Mesenchymal stem cell (in vitro differentiated cells and primary cell): ENCODE results near the gene TES.
"Not testable (repeated sequence)": the region's sequence is repeated elsewhere in the genome, so short reads cannot be mapped to it uniquely, and the experiment has no call there.

Experiments
- DNase-seq: peaks from one replicate; pipeline ENCODE4 v3.0.0-alpha.2; 2013
- H2AFZ ChIP-seq: one replicate; pipeline ENCODE4 v1.6.1; 2013; ENCODE audit warnings: low read depth, mild to moderate bottlenecking, control low read depth, inconsistent platforms, low read length, moderate library complexity
- H2AK5ac ChIP-seq: 2 replicates; pipeline ENCODE4 v1.6.1; 2013; ENCODE audit warnings: low read length, moderate library complexity, mild to moderate bottlenecking, inconsistent platforms; ENCODE audit not compliant: severe bottlenecking
- H2BK120ac ChIP-seq: one replicate; pipeline ENCODE4 v1.6.1; 2013; ENCODE audit warnings: low read depth, mild to moderate bottlenecking, inconsistent platforms, low read length, moderate library complexity
- H2BK12ac ChIP-seq, 2 experiments: one replicate each; pipeline ENCODE4 v1.6.1; 2013; ENCODE audit warnings: inconsistent platforms in 2 of 2, low read length in 2 of 2, mild to moderate bottlenecking in 2 of 2, moderate library complexity in 2 of 2, control low read depth in 1 of 2
- H2BK15ac ChIP-seq: one replicate; pipeline ENCODE4 v1.6.1; 2013; ENCODE audit warnings: mild to moderate bottlenecking, low read depth, inconsistent platforms; ENCODE audit not compliant: poor library complexity, severe bottlenecking
- H2BK5ac ChIP-seq: 2 replicates; pipeline ENCODE4 v1.6.1; 2013; ENCODE audit warnings: low read depth, mild to moderate bottlenecking, low read length, control low read depth, inconsistent platforms; ENCODE audit not compliant: poor library complexity, severe bottlenecking
- H3K14ac ChIP-seq, 2 experiments: one replicate each; pipeline ENCODE4 v1.6.1; 2013; ENCODE audit warnings: inconsistent platforms in 2 of 2, low read length in 2 of 2, control low read depth in 1 of 2, mild to moderate bottlenecking in 1 of 2, moderate library complexity in 1 of 2
- H3K18ac ChIP-seq, 2 experiments: one replicate each; pipeline ENCODE4 v1.6.1; 2013; ENCODE audit warnings: inconsistent platforms in 2 of 2, low read length in 2 of 2, control low read depth in 1 of 2, low read depth in 1 of 2, mild to moderate bottlenecking in 1 of 2
- H3K23ac ChIP-seq, 2 experiments: one replicate each; pipeline ENCODE4 v1.6.1; 2013; ENCODE audit warnings: inconsistent platforms in 2 of 2, low read length in 2 of 2, mild to moderate bottlenecking in 2 of 2, moderate library complexity in 2 of 2, control low read depth in 1 of 2
- H3K27ac ChIP-seq: 2 replicates; pipeline ENCODE4 v1.5.1; 2013; ENCODE audit warnings: mild to moderate bottlenecking, moderate library complexity, low read length, control low read depth, inconsistent platforms; ENCODE audit not compliant: poor library complexity, severe bottlenecking
- H3K27me3 ChIP-seq, 2 experiments: 2 replicates each; pipeline versions ENCODE4 v1.6.1 to v1.7.0; 2013; ENCODE audit warnings: low read length in 2 of 2, mild to moderate bottlenecking in 2 of 2, moderate library complexity in 2 of 2, control low read depth in 1 of 2, inconsistent platforms in 1 of 2; ENCODE audit not compliant: control insufficient read depth in 1 of 2, insufficient read depth in 1 of 2
- H3K36me3 ChIP-seq, 2 experiments: 2 replicates each; pipeline versions ENCODE4 v1.6.1 to v1.7.0; 2013; ENCODE audit warnings: low read length in 2 of 2, control low read depth in 1 of 2, inconsistent platforms in 1 of 2, low read depth in 1 of 2, mild to moderate bottlenecking in 1 of 2; ENCODE audit not compliant: insufficient read depth in 2 of 2, control insufficient read depth in 1 of 2
- H3K4ac ChIP-seq, 2 experiments: one replicate each; pipeline ENCODE4 v1.6.1; 2013; ENCODE audit warnings: inconsistent platforms in 2 of 2, low read length in 2 of 2, mild to moderate bottlenecking in 2 of 2, moderate library complexity in 2 of 2, control low read depth in 1 of 2, low read depth in 1 of 2
- H3K4me1 ChIP-seq: 2 replicates; pipeline ENCODE4 v1.6.1; 2013; ENCODE audit warnings: low read depth, low read length, control low read depth; ENCODE audit not compliant: control insufficient read depth, insufficient read depth
- H3K4me2 ChIP-seq: 2 replicates; pipeline ENCODE4 v1.6.1; 2013; ENCODE audit warnings: low read length, mild to moderate bottlenecking, inconsistent platforms; ENCODE audit not compliant: poor library complexity, severe bottlenecking
- H3K4me3 ChIP-seq, 2 experiments: 2 replicates each; pipeline versions ENCODE4 v1.5.1 to v1.7.0; 2013; ENCODE audit warnings: low read length in 2 of 2, mild to moderate bottlenecking in 2 of 2, control low read depth in 1 of 2, low read depth in 1 of 2; ENCODE audit not compliant: insufficient read depth in 1 of 2
- H3K79me1 ChIP-seq: replicated peaks from 2 replicates; pipeline ENCODE4 v1.6.1; 2013; ENCODE audit warnings: mild to moderate bottlenecking, control low read depth, low read length, inconsistent platforms; ENCODE audit not compliant: poor library complexity, severe bottlenecking
- H3K9ac ChIP-seq: 2 replicates; pipeline ENCODE4 v1.7.0; 2013; ENCODE audit warnings: mild to moderate bottlenecking, low read length, moderate library complexity
- H3K9me3 ChIP-seq: 2 replicates; pipeline ENCODE4 v1.7.0; 2013; ENCODE audit warnings: mild to moderate bottlenecking, low read length; ENCODE audit not compliant: control insufficient read depth
- H4K8ac ChIP-seq: one replicate; pipeline ENCODE4 v1.6.1; 2013; ENCODE audit warnings: inconsistent platforms, mild to moderate bottlenecking, low read length, moderate library complexity
- H4K91ac ChIP-seq: one replicate; pipeline ENCODE4 v1.6.1; 2013; ENCODE audit warnings: mild to moderate bottlenecking, low read length, inconsistent platforms
- WGBS: methylation state at CpG from one replicate; pipeline ENCODE4 v1.1.7; 2013; ENCODE audit warnings: mixed read lengths; 5-methylcytosine and 5-hydroxymethylcytosine counted together

Gene TES

DNA sequence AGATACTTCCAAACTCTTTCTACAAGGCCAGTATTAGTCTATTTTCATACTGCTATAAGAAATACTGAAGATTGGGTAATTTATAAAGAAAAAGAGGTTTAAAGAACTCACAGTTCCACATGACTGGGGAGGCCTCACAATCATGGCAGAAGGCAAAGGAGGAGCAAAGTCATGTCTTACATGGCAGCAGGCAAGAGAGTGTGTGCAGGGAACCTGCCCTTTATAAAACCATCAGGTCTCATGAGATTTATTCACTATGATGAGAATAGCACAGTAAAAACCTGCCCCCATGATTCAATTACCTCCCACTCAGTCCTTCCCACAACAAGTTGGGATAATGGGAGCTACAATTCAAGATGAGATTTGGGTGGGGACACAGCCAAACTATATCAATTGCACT lies 85.6 kb downstream of the TES start:
- H3K4me1 ChIP-seq = not testable (repeated sequence)

DNA sequence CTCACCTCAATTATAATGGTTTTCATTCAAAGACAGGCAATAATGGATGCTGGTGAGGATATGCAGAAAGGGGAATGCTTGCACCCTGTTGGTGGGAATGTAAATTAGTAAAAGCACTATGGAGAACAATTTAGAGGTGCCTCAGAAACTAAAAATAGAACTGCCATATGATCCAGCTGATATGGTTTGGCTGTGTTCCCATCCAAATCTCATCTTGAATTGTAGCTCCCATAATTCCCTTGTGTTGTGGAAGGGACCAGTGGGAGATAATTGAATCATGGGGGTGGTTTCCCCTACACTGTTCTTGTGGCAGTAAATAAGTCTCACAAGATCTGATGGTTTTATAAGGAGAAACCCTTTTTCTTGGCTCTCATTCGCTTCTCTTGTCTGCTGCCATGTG lies 87.7 kb downstream of the TES start:
- no peak overlapping the region for H3K14ac ChIP-seq
- WGBS = 100% methylated on average over 1 of the region's 1 CpG

More for the DNA sequence above, 85.6 kb downstream of the TES start:
- not testable (repeated sequence) for H3K9ac ChIP-seq, DNase-seq, H4K91ac ChIP-seq, H2BK15ac ChIP-seq, H2AFZ ChIP-seq, H3K4me3 ChIP-seq, H3K27me3 ChIP-seq, H3K23ac ChIP-seq, H3K79me1 ChIP-seq, H2BK12ac ChIP-seq, H3K27ac ChIP-seq, H2BK120ac ChIP-seq, H2BK5ac ChIP-seq, H4K8ac ChIP-seq, H2AK5ac ChIP-seq, H3K36me3 ChIP-seq, H3K9me3 ChIP-seq, H3K4me2 ChIP-seq, H3K4ac ChIP-seq, H3K18ac ChIP-seq, H3K14ac ChIP-seq

DNA sequence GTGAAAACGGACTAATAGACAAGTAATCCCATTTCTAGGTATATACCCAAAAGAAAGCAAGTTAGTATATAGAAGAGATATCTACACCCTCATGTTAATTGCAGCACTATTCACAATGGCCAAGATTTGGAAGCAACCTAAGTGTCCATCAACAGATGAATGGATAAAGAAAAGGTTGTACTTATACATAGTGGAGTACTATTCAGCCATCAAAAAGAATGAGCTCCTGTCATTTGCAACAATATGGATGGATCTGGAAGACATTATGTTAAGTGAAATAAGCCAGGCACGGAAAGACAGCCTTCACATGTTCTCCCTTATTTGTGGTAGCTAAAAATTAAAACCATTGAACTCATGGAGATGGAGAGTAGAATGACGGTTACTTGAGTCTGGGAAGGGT lies 88.2 kb downstream of the TES start:
- H3K4me3 ChIP-seq = no peak overlapping the region
- no peak overlapping the region for H3K14ac ChIP-seq
- no peak overlapping the region for H3K27ac ChIP-seq
- H4K8ac ChIP-seq = no peak overlapping the region
- H3K9me3 ChIP-seq = no peaks in the 10 kb centered on the region
- H2AFZ ChIP-seq = no peak overlapping the region
- no peak overlapping the region for H2BK5ac ChIP-seq
- no peak overlapping the region for H2AK5ac ChIP-seq
- H4K91ac ChIP-seq = no peak overlapping the region
- no peak overlapping the region for H3K4me2 ChIP-seq
- H3K18ac ChIP-seq = no peak overlapping the region
- no peak overlapping the region for H2BK12ac ChIP-seq
- H3K36me3 ChIP-seq = no peaks in the 10 kb centered on the region
- DNase-seq = no peak
- no peaks in the 10 kb centered on the region for H3K4me1 ChIP-seq
- no peak overlapping the region for H3K4ac ChIP-seq
- peaks cover 4% of the 10 kb centered on the region for H3K79me1 ChIP-seq
- no peak overlapping the region for H3K9ac ChIP-seq
- 100% methylated on average over 2 of the region's 3 CpGs for WGBS
- H2BK120ac ChIP-seq = no peak overlapping the region
- H3K27me3 ChIP-seq = no peaks in the 10 kb centered on the region
- no peak overlapping the region for H3K23ac ChIP-seq
- no peak overlapping the region for H2BK15ac ChIP-seq

More for the DNA sequence above, 87.7 kb downstream of the TES start:
- H3K4me2 ChIP-seq = no peak overlapping the region
- H3K79me1 ChIP-seq = peaks cover 4% of the 10 kb centered on the region
- H3K27ac ChIP-seq = no peak overlapping the region
- H2AK5ac ChIP-seq = no peak overlapping the region
- H3K4me3 ChIP-seq = no peak overlapping the region
- no peak overlapping the region for H2AFZ ChIP-seq
- H3K4me1 ChIP-seq = no peaks in the 10 kb centered on the region
- no peak overlapping the region for H3K23ac ChIP-seq
- no peak overlapping the region for H2BK15ac ChIP-seq
- no peak for DNase-seq
- H3K9me3 ChIP-seq = no peaks in the 10 kb centered on the region
- H4K8ac ChIP-seq = no peak overlapping the region
- no peak overlapping the region for H2BK120ac ChIP-seq
- no peak overlapping the region for H2BK12ac ChIP-seq
- H3K36me3 ChIP-seq = no peaks in the 10 kb centered on the region
- no peak overlapping the region for H3K18ac ChIP-seq
- no peaks in the 10 kb centered on the region for H3K27me3 ChIP-seq
- H2BK5ac ChIP-seq = no peak overlapping the region
- no peak overlapping the region for H3K4ac ChIP-seq
- H4K91ac ChIP-seq = no peak overlapping the region
- no peak overlapping the region for H3K9ac ChIP-seq

DNA sequence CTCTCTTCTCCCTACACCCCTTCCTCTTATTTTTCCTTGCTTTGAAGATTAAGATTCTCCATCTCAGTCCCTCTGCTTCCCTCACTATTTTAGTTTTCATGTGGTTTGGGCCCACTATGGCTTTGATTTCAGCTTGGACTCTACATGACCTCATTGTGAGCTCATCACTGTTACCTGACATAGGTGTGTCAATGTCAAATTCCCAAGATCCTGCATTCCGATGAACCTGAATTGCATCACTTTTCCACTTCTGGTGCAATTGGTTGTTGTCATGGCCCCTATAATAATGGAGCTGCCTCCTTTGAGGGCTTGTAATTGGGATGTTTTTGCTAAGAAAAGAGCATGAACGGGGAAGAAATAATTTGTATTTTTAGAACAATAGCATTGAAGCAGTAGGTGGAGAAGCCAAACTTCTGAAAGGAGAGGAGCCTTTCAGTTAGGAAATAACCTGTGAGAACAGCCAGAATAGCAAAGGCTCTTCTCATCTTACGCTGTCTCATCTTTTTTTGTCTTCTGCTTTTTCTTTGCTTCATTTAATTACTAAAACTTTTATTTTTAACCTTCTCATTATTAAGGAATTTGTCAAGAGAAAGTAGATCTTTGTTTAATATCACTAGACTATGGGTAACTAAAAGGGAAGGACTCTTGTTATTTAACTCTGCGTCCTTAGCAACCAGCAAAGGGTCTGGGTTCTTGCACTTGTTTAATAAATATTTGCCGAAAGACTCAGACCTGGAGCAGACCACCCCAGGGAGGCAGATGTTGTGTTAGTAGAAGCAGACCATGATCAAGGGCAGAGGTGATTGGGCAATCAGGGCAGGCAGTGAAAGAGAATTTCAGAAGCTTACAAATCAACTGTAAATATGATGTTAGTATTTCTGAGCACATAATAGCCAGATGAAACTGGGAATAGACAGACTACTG lies 95.4 kb downstream of the TES start:
- no peak overlapping the region for H3K23ac ChIP-seq
- no peak overlapping the region for H3K9ac ChIP-seq
- H2BK5ac ChIP-seq = no peak overlapping the region
- no peaks in the 10 kb centered on the region for H3K9me3 ChIP-seq
- H2AK5ac ChIP-seq = no peak overlapping the region
- no peak overlapping the region for H3K4me2 ChIP-seq
- H3K14ac ChIP-seq = no peak overlapping the region
- no peak overlapping the region for H2BK12ac ChIP-seq
- H3K4ac ChIP-seq = no peak overlapping the region
- H2BK15ac ChIP-seq = no peak overlapping the region
- H4K8ac ChIP-seq = no peak overlapping the region
- no peak overlapping the region for H3K18ac ChIP-seq
- H3K4me3 ChIP-seq = no peak overlapping the region
- H4K91ac ChIP-seq = no peak overlapping the region
- no peaks in the 10 kb centered on the region for H3K27me3 ChIP-seq
- DNase-seq = peak; percentile 60
- H2AFZ ChIP-seq = no peak overlapping the region
- peaks cover 3% of the 10 kb centered on the region for H3K79me1 ChIP-seq
- H2BK120ac ChIP-seq = no peak overlapping the region
- no peak overlapping the region for H3K27ac ChIP-seq
- 77% methylated on average over 4 of the region's 5 CpGs for WGBS
- no peaks in the 10 kb centered on the region for H3K4me1 ChIP-seq
- H3K36me3 ChIP-seq = no peaks in the 10 kb centered on the region
